ENCODE measurements around the gene RNF215. TPM values are rescaled to one million over a fixed set of nuclear protein-coding genes. Genes with fewer than 3 reads are reported as not detected.

Gene RNF215
- total RNA-seq, result 4.9 TPM
- long read RNA-seq, transcript RNF215-203 (9 exons, 1,992 nt), result major isoform, 7 of 9 reads
- long read RNA-seq, partial matches to known transcripts, result 0 of 9 reads
- long read RNA-seq, other reads (novel, unspliced or antisense), result 1 of 9 reads

GRCh38 chr22:30386960-30387827, at the start of gene RNF215:
RNF215 (minus strand) TSS chr22:30387411; CDS start chr22:30387313, 98 bp downstream.
- Histone ChIP-seq H3K4me1 (peaks cover 22% of the 10 kb centered on the region), H3K27me3 (ENCODE audit: low read depth) (peaks cover under 1% of the 10 kb centered on the region), H3K27ac (replicated peaks) (peak within 1 kb of the TSS; percentile 85), H3K9me3 (replicated peaks) (no peaks in the 10 kb centered on the region), H3K36me3 (no peaks in the 10 kb centered on the region), H3K4me3 (peak within 1 kb of the TSS; percentile 73)
- peak; percentile 84 for DNase-seq
- intact Hi-C loops (cut with micrococcal nuclease), result loop anchor here (5.0 kb wide), 1 partner anchor 280 kb away; no protein-coding TSS in a partner anchor
- peak; percentile 95 for TF ChIP-seq CTCF (IDR thresholded peaks at IDR 0.05; ENCODE audit: borderline replicate concordance)

GRCh38 chr22:30436196-30436595, 49.0 kb upstream of the RNF215 start:
- H3K4me3 ChIP-seq, result no peak overlapping the region
- TF ChIP-seq CTCF (IDR thresholded peaks at IDR 0.05; ENCODE audit: borderline replicate concordance), result no peak
- peaks cover 9% of the 10 kb centered on the region for H3K9me3 ChIP-seq (replicated peaks)
- no peak for DNase-seq
- H3K36me3 ChIP-seq, result no peaks in the 10 kb centered on the region
- intact Hi-C loops (cut with micrococcal nuclease), result no loop called here
- H3K27me3 ChIP-seq (ENCODE audit: low read depth), result peaks cover 21% of the 10 kb centered on the region
- no peaks in the 10 kb centered on the region for H3K4me1 ChIP-seq
- peak overlapping the region; percentile 57 for H3K27ac ChIP-seq (replicated peaks)

GRCh38 chr22:30435674-30436126, 48.5 kb upstream of the RNF215 start:
- H3K27ac ChIP-seq (replicated peaks), result peak overlapping the region; percentile 57
- DNase-seq, result no peak
- H3K36me3 ChIP-seq, result no peaks in the 10 kb centered on the region
- no peak overlapping the region for H3K4me3 ChIP-seq
- intact Hi-C loops (cut with micrococcal nuclease), result no loop called here
- H3K27me3 ChIP-seq (ENCODE audit: low read depth), result peaks cover 17% of the 10 kb centered on the region
- no peak for TF ChIP-seq CTCF (IDR thresholded peaks at IDR 0.05; ENCODE audit: borderline replicate concordance)
- H3K9me3 ChIP-seq (replicated peaks), result peaks cover 9% of the 10 kb centered on the region
- H3K4me1 ChIP-seq, result no peaks in the 10 kb centered on the region

GRCh38 chr22:30434843-30435242, 47.6 kb upstream of the RNF215 start:
- Histone ChIP-seq H3K27me3 (ENCODE audit: low read depth) (peaks cover 8% of the 10 kb centered on the region), H3K9me3 (replicated peaks) (peaks cover 9% of the 10 kb centered on the region), H3K36me3 (no peaks in the 10 kb centered on the region), H3K4me1 (no peaks in the 10 kb centered on the region), H3K4me3 (no peak overlapping the region), H3K27ac (replicated peaks) (no peak overlapping the region)
- intact Hi-C loops (cut with micrococcal nuclease), result no loop called here
- no peak for TF ChIP-seq CTCF (IDR thresholded peaks at IDR 0.05; ENCODE audit: borderline replicate concordance)
- no peak for DNase-seq

GRCh38 chr22:30433773-30434172, 46.6 kb upstream of the RNF215 start:
- H3K36me3 ChIP-seq, result no peaks in the 10 kb centered on the region
- TF ChIP-seq CTCF (IDR thresholded peaks at IDR 0.05; ENCODE audit: borderline replicate concordance), result no peak
- no peak overlapping the region for H3K27ac ChIP-seq (replicated peaks)
- no peaks in the 10 kb centered on the region for H3K27me3 ChIP-seq (ENCODE audit: low read depth)
- peaks cover 9% of the 10 kb centered on the region for H3K9me3 ChIP-seq (replicated peaks)
- no peaks in the 10 kb centered on the region for H3K4me1 ChIP-seq
- DNase-seq, result no peak
- intact Hi-C loops (cut with micrococcal nuclease), result no loop called here
- no peak overlapping the region for H3K4me3 ChIP-seq

All from left ventricle myocardium inferior (tissue), 1 donor.